NCI-H2196 (cell line): ENCODE measurements around the gene SNAPC3.
"Not testable (repeated sequence)": the region's sequence is repeated elsewhere in the genome, so short reads cannot be mapped to it uniquely, and the experiment has no call there.

ENCODE experiments used
- DNase-seq: peaks from one replicate; lab custom pipeline; 2025; ENCODE audit not compliant: unreplicated experiment; lab: John Stamatoyannopoulos, UW

SNAPC3 gene

GRCh38 chr9:15422372-15423230 is at the start of gene SNAPC3:
SNAPC3 (plus strand) TSS chr9:15422876; CDS start chr9:15422880, 4 bp downstream.
- peak; percentile 99 for DNase-seq

- no peak for DNase-seq
These were observed 48.8 kb upstream of the SNAPC3 start for GRCh38 chr9:15373881-15374280.

- DNase-seq, result no peak
These were observed 48.4 kb upstream of the SNAPC3 start for GRCh38 chr9:15374310-15374709.

- no peak for DNase-seq
These were observed 47.9 kb upstream of the SNAPC3 start for GRCh38 chr9:15374825-15375224.

- DNase-seq, result no peak
These were observed 44.8 kb upstream of the SNAPC3 start for GRCh38 chr9:15377625-15378540.

GRCh38 chr9:15379317-15379716 is 43.4 kb upstream of the SNAPC3 start:
- not testable (repeated sequence) for DNase-seq

GRCh38 chr9:15379888-15380287 is 42.8 kb upstream of the SNAPC3 start:
- DNase-seq, result not testable (repeated sequence)

GRCh38 chr9:15381491-15381890 is 41.2 kb upstream of the SNAPC3 start:
- DNase-seq, result no peak

GRCh38 chr9:15386465-15386864 is 36.2 kb upstream of the SNAPC3 start:
- DNase-seq, result no peak

GRCh38 chr9:15389173-15389572 is 33.5 kb upstream of the SNAPC3 start:
- DNase-seq, result no peak

GRCh38 chr9:15389631-15390030 is 33.0 kb upstream of the SNAPC3 start:
- no peak for DNase-seq

GRCh38 chr9:15390201-15390600 is 32.5 kb upstream of the SNAPC3 start:
- no peak for DNase-seq

- DNase-seq, result no peak
These were observed 30.3 kb upstream of the SNAPC3 start for GRCh38 chr9:15392363-15392762.

- DNase-seq, result no peak
These were observed 22.3 kb upstream of the SNAPC3 start for GRCh38 chr9:15400281-15400941.

GRCh38 chr9:15401266-15401665 is 21.4 kb upstream of the SNAPC3 start:
- DNase-seq, result no peak

- DNase-seq, result peak; percentile 36
These were observed 19.5 kb upstream of the SNAPC3 start for GRCh38 chr9:15403155-15403554.

GRCh38 chr9:15404171-15404570 is 18.5 kb upstream of the SNAPC3 start:
- no peak for DNase-seq

GRCh38 chr9:15416880-15417279 is 5.8 kb upstream of the SNAPC3 start:
- peak; percentile 50 for DNase-seq

GRCh38 chr9:15417626-15418025 is 5.0 kb upstream of the SNAPC3 start:
- DNase-seq, result no peak

GRCh38 chr9:15420796-15421195 is 1.9 kb upstream of the SNAPC3 start:
- no peak for DNase-seq

GRCh38 chr9:15421532-15421931 is 1.1 kb upstream of the SNAPC3 start:
- DNase-seq, result no peak
